ENCODE measurements around the gene OVAAL.

DNA sequence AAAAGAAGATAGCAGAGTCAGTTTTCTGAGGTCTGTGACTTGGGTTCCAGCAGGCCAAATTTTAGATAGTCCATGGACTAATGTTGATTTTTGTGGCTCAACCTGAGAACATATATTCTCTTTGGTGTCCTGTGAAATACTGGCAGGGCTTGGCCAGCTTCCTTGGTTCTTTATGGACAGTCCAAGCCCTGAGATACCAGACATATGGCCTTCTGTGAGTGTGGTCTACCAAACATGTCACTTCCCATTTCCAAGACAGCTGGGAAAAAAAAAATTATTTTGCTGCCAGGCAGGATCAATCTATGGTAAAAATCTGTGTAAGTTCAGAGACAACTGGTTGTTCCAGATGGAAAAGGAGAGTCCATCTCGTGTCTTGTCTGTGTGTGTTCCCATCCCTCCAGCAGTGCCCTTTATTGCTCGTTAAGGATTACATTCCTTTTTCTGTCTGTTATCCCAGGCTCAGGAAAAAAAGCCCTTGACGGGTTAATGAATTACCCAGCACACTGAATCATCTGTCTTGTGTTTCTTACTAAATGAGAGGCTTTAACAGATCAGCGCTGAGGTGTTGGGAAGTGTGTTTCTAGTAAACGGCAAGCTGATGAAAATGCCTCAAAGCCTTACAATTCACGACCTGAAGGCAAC is 39.7 kb downstream of the OVAAL start:
- TF ChIP-seq POLR2A (IDR thresholded peaks at IDR 0.05; ENCODE audit: low read depth, low read length) (no peak), MAFK (IDR thresholded peaks at IDR 0.05; ENCODE audit: low read depth, low read length) (no peak)
- TF ChIP-seq, protein P1, sequence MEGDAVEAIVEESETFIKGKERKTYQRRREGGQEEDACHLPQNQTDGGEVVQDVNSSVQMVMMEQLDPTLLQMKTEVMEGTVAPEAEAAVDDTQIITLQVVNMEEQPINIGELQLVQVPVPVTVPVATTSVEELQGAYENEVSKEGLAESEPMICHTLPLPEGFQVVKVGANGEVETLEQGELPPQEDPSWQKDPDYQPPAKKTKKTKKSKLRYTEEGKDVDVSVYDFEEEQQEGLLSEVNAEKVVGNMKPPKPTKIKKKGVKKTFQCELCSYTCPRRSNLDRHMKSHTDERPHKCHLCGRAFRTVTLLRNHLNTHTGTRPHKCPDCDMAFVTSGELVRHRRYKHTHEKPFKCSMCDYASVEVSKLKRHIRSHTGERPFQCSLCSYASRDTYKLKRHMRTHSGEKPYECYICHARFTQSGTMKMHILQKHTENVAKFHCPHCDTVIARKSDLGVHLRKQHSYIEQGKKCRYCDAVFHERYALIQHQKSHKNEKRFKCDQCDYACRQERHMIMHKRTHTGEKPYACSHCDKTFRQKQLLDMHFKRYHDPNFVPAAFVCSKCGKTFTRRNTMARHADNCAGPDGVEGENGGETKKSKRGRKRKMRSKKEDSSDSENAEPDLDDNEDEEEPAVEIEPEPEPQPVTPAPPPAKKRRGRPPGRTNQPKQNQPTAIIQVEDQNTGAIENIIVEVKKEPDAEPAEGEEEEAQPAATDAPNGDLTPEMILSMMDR (conservative IDR thresholded peaks at IDR 0.05; ENCODE audit: low read depth, low read length) = no peak
- TF ChIP-seq, protein P2, sequence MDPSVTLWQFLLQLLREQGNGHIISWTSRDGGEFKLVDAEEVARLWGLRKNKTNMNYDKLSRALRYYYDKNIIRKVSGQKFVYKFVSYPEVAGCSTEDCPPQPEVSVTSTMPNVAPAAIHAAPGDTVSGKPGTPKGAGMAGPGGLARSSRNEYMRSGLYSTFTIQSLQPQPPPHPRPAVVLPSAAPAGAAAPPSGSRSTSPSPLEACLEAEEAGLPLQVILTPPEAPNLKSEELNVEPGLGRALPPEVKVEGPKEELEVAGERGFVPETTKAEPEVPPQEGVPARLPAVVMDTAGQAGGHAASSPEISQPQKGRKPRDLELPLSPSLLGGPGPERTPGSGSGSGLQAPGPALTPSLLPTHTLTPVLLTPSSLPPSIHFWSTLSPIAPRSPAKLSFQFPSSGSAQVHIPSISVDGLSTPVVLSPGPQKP (IDR thresholded peaks at IDR 0.05; ENCODE audit: borderline replicate concordance, low read depth, low read length) = no peak

All from IMR-90 (cell line).